Stimulated activated CD4-positive, alpha-beta T cell treated with anti-CD3 and anti-CD28 coated beads, Interleukin-15, amount 100 ng/mL, for 48 hours (primary cell): ENCODE measurements around the gene ZNF253.
"Not testable (repeated sequence)": the region's sequence is repeated elsewhere in the genome, so short reads cannot be mapped to it uniquely, and the experiment has no call there.

ENCODE experiments used
- DNase-seq, 2 donors: peaks; one replicate each; pipeline ENCODE4 v3.0.0-alpha.2; 2020; ENCODE audit warnings: low read depth in 2 of 2

Gene ZNF253

DNA sequence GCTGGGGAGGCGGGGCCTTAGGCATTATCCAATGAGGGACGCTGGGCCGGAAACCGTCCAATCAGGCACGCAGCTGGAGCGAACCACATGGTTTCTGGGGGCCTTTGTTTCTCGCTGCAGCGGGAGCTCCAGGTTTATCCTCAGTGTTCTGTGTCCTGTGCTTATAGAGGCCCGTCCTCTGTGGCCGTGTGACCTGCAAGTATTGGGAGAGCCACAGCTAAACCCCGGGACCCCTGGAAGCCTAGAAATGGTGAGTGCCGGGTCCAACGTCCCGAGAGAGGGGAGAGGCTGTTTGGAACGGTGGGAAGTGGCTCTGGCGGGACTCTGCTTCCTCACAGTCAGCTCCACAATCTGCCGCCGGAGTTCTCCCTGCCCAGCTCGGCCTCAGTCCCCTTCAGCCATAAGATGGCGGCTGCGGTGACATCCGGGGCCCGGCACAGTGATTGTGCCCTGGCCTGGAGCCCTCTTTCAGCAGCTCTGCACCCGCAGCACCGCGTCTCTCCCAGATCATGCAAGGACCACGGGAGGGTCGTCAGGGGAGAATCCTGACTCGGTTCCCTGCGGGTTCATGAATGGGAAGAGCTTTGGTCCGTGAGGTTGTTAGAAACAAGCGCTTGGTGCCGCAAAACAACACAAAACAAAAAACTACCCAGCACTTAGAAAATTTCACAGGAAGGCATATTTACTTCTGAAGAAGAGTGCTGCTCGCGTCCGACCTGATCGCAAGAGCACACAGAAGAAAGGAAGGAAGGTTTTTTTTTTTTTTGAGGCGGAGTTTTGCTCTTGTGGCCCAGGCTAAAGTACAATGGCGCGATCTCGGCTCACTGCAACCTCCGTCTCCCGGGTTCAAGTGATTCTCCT, at the start of gene ZNF253:
ZNF253 (plus strand) TSS at position 133 of the 861 bp plus-strand sequence; CDS start at position 248, 115 bp downstream.
- DNase-seq: peak; percentile 92 to 97

DNA sequence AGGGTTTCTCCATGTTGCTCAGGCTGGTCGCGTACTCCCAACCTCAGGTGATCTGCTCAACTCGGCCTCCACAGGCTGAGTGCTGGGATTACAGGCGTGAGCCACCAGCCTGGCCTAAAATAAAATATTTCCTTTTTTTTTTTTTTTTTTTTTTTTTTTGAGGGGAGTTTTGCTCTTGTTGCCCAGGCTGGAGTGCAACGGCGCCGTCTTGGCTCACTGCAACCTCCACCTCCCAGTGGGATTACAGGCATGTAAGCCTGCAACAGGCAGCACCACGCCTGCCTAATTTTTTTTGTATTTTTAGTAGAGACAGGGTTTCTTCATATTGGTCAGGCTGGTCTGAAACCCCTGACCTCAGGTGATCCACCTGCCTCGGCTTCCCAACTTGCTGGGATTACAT, 49.0 kb upstream of the ZNF253 start:
- no peak for DNase-seq

- peak; percentile 36 to 47 for DNase-seq
These were observed 48.3 kb upstream of the ZNF253 start for GRCh38 chr19:19817357-19817756.

DNA sequence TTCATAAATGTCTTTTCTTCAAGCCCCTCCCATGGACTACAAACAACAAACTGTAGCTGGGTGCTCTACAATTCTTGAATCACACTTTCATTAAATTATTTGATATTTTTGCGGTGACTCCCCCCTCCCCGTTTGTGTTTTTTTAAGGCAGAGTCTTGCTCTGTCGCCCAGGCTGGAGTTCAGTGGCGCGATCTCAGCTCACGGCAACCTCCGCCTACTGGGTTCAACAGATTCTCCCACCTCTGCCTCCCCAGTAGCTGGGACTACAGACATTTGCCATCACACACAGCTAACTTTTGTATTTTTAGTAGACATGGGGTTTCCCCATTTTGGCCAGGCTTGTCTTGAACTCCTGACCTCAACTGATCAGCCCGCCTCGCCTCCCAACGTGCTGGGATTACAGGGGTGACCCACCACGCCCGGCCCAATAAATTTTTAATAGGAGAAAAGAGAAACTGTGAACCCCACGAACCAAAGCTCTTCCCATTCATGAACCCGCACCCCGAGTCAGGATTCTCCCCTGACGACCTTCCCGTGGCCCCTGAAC, 44.8 kb upstream of the ZNF253 start:
- DNase-seq: no peak

DNA sequence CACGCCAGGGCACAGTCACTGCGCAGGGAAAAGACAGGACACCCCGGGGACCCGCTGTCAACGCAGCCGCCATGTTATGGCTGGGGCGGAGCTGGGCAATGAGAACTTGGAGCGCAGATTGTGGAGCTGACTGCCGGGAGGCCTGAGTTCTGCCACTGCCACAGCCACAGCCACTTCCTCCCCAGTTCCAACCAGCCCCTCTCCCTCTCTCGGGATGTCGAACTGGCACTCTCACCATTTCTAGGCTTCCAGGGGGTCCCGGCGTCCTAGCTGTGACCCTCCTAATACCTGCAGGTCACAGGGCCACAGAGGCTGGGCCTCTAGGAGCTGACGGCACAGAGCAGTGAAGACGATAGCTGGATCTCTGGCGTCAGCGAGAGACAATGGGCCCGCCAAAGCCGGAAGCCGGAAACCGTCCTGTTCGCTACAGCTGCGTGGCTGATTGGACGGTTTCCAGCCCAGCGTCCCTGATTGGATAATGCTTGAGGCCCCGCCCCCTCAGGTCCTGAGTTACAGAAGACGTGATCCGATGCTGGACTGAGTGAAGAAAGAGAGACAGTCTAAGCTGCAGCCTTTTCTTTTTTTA, 44.2 kb upstream of the ZNF253 start, which contains the start of gene ZNF506:
ZNF506 (minus strand) TSS at position 385 of the 586 bp plus-strand sequence; CDS start at position 238, 147 bp downstream.
- DNase-seq: peak; percentile 95 to 96

GRCh38 chr19:19821976-19822375, 43.7 kb upstream of the ZNF253 start:
- not testable (repeated sequence) for DNase-seq

DNA sequence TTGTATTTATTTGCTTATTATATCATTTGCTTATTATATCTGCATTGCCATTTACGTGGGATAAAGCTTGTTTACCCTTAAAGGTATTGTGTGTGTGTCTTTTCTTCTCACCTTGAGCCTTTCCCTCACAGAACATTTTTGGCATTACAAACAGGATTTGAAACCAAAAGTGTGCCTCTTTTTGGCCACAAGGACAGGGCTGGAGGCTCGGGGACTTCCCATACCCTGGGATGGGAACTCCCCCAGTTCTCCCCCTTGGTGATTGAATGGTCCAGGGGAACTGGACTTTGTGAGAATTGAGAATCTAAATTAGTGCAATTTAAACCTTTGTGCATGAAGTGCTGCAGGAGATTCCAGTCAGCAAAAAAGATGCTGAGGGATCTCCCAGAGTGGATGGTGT, 41.8 kb upstream of the ZNF253 start:
- DNase-seq: no peak

GRCh38 chr19:19826875-19827274, 38.8 kb upstream of the ZNF253 start:
- DNase-seq: no peak

DNA sequence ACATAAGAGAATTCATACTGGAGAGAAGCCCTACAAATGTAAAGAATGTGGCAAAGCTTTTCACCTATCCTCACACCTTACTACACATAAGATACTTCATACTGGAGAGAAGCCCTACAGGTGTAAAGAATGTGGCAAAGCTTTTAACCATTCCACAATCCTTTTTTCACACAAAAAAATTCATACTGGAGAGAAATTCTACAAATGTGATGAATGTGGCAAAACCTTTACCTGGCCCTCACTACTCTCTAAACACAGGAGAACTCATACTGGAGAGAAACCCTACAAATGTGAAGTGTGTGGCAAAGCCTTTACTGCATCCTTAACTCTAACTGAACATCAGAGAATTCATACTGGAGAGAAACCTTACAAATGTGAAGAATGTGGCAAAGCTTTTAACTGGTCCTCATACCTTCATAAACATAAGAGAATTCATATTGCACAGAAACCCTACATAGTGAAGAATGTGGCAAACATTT, 30.1 kb upstream of the ZNF253 start:
- DNase-seq: no peak

- no peak for DNase-seq
These were observed 17.9 kb upstream of the ZNF253 start for GRCh38 chr19:19847781-19848180.

DNA sequence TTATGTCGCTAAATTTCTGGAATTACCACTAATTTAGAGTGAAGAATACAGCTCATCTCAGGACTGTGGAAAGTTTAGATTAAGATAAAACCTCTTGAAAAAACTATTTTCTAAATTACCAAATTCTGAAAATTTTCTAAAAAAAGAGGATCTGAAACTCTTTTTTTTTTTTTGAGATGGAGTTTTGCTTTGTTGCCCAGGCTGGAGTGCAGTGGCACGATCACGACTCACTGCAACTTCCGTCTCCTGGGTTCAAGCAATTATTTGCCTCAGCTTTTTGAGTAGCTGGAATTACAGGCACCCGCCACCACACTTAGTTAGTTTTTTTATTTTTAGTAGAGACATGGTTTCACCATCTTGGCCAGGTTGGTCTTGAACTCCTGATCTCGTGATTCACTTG, 16.6 kb upstream of the ZNF253 start:
- DNase-seq: no peak

GRCh38 chr19:19851740-19852139, 13.9 kb upstream of the ZNF253 start:
- not testable (repeated sequence) for DNase-seq

GRCh38 chr19:19858751-19859150, 6.9 kb upstream of the ZNF253 start:
- DNase-seq: no peak

DNA sequence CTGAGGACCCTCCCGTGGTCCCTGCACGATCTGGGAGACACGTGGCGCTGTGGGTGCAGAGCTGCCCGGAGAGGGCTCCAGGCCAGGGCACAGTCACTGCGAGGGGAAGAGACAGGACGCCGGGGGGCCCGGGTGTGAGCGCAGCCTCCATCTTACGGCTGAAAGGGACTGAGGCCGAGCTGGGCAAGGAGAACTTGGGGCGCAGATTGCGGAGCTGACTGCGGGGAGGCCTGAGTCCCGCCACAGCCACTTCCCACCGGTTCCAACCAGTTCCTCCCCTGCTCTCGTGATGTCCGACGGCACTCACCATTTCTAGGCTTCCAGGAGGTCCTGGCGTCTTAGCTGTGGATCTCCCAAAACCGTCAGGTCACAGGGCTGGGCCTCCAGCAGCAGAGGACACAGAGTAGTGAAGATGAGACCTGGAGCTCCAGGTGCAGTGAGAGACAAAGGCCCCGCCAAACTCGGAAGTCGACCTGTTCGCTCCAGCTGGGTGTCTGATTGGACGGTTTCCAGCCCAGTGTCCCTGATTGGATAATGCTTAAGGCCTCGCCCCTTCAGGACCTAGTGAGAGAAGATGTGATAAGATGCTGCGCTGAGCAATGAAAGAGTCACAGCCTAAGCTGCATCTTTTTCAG, 4.8 kb upstream of the ZNF253 start:
- DNase-seq: peak; percentile 47 to 52

GRCh38 chr19:19866611-19867248, 1.0 kb downstream of the ZNF253 start:
- peak; percentile 23 to 28 for DNase-seq

DNA sequence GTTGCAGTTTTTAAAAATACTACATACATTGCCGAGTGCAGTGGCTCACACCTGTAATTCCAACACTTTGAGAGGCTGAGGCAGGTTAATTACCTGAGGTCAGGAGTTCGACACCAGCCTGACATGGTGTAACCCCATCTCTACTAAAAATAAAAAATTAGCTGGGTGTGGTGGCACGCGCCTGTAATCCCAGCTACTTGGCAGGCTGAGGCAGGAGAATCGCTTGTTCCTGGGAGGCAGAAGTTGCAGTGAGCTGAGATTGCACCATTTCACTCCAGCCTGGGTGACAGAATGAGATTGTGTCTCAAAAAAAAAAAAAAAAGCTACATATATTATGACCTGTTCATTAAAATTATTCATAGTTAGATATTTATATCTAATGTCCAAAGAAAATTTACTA, 4.4 kb downstream of the ZNF253 start:
- not testable (repeated sequence) for DNase-seq

DNA sequence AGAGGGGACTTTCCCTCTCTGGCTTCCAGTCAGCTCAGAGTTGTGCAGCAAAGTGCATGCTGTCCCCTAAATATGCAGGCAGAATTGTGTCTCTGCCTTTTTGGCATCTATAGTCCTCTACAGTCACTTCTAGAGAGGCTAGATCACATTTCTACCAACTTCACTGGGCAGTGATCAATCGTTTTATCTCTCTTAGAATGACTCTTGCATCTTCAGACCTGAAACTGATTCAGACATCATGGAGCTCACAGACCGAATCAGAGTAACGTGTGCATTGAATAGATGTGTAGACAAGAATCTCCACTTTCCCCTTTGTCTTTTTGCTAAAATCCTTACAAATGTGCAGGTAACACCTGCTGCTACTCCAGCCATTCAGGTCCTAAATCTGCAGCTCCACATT, 6.2 kb downstream of the ZNF253 start:
- no peak for DNase-seq

- no peak for DNase-seq
These were observed 7.7 kb downstream of the ZNF253 start for GRCh38 chr19:19873381-19873780.

DNA sequence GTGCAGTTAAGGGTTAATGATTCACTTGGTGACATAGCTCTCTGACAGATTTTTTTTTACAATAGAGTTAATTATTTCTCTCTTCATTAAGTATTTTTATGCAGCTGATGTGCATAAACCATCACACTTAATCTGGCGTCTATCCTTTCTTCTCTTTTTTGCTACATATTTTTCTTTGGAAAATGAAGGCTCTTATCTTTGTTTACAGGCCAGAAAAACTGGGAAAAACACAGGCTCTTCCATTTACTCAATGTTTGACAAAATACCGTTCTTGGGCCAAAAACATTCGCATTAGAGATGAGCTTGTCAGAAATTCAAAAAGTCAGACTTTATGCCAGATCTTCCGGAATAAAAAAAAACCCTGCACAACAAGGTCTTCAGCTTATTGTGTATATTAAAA, 12.0 kb downstream of the ZNF253 start:
- no peak for DNase-seq

- no peak for DNase-seq
These were observed 18.9 kb downstream of the ZNF253 start for GRCh38 chr19:19884583-19884982.

DNA sequence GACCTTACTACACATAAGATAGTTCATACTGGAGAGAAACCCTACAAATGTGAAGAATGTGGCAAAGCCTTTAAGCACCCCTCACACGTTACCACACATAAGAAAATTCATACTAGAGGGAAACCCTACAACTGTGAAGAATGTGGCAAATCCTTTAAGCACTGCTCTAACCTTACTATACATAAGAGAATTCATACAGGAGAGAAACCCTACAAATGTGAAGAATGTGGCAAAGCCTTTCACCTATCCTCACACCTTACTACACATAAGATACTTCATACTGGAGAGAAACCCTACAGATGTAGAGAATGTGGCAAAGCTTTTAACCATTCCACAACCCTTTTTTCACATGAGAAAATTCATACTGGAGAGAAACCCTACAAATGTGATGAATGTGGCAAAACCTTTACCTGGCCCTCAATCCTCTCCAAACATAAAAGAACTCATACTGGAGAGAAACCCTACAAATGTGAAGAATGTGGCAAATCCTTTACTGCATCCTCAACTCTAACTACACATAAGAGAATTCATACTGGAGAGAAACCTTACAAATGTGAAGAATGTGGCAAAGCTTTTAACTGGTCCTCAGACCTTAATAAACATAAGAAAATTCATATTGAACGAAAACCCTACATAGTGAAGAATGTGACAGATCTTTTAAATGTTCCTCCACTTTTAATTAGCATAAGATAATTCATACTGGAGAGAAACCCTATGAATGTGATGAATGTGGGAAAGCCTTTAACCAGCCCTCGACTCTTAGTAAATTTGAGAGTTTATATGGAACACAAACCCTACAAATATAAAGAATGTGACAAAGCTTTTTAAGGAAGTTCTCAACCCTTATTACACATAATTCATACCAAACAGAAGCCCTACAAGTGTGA, 26.6 kb downstream of the ZNF253 start:
- not testable (repeated sequence) for DNase-seq
